K562 (cell line): ENCODE data around the gene KIF26B. TPM values are rescaled to one million over a fixed set of nuclear protein-coding genes. Genes with fewer than 3 reads are reported as not detected.

Experiments used
- BRF1 ChIP-seq: IDR thresholded peaks from 3 replicates; pipeline ENCODE4 v1.6.1; 2011; ENCODE audit warnings: borderline replicate concordance, mild to moderate bottlenecking; ENCODE audit not compliant: insufficient read length; ENCODE audit errors: extremely low read depth
- CBX2 ChIP-seq: fragments of 200-600 bp; sonication (generic); IDR thresholded peaks from one replicate; pipeline ENCODE4 v1.6.1; 2012; ENCODE audit warnings: mild to moderate bottlenecking, low read length, inconsistent platforms; ENCODE audit not compliant: insufficient read depth, poor library complexity, severe bottlenecking
- CHD1 ChIP-seq: fragments of 200-600 bp; sonication (generic); IDR thresholded peaks from one replicate; pipeline ENCODE4 v1.6.1; 2012; ENCODE audit warnings: mild to moderate bottlenecking, moderate library complexity, low read length, inconsistent platforms
- COPS2 ChIP-seq: fragments of 450-650 bp; conservative IDR thresholded peaks from 2 replicates; pipeline ENCODE4 v1.6.1; 2016; ENCODE audit warnings: mild to moderate bottlenecking, moderate library complexity
- EGR1 ChIP-seq: fragments of 450-650 bp; conservative IDR thresholded peaks from 2 replicates; pipeline ENCODE4 v1.6.1; 2017; ENCODE audit warnings: mild to moderate bottlenecking
- ERF ChIP-seq: fragments of 450-650 bp; formaldehyde crosslinking; IDR thresholded peaks from 2 replicates; pipeline ENCODE4 v1.4.0; 2020; ENCODE audit warnings: mild to moderate bottlenecking, mixed read lengths
- ETS2 ChIP-seq: IDR thresholded peaks from 2 replicates; pipeline ENCODE4 v1.6.1; 2016; ENCODE audit warnings: borderline replicate concordance, missing genetic modification characterization, mild to moderate bottlenecking, moderate library complexity, missing compliant biosample characterization; ENCODE audit not compliant: poor library complexity, severe bottlenecking
- EZH2 ChIP-seq: IDR thresholded peaks from 2 replicates; pipeline ENCODE4 v1.6.1; 2012; ENCODE audit warnings: low read depth, mild to moderate bottlenecking, inconsistent platforms, low read length, borderline replicate concordance
- HDAC1 ChIP-seq, 2 experiments: fragments of 450-650 bp; IDR thresholded peaks; 2 replicates each; pipeline ENCODE4 v1.6.1; 2016 to 2017; ENCODE audit warnings: inconsistent platforms in 1 of 2, mild to moderate bottlenecking in 1 of 2, moderate library complexity in 1 of 2
- HDAC6 ChIP-seq: IDR thresholded peaks from 2 replicates; pipeline ENCODE4 v1.6.1; 2012; ENCODE audit warnings: low read depth, mild to moderate bottlenecking, control low read depth, inconsistent platforms, low read length, moderate library complexity
- HMBOX1 ChIP-seq: sonication (generic); IDR thresholded peaks from 2 replicates; pipeline ENCODE4 v1.6.1; 2016
- HNRNPUL1 ChIP-seq: fragments of 200-400 bp; formaldehyde crosslinking; IDR thresholded peaks from 2 replicates; pipeline ENCODE4 v1.6.1; 2017; ENCODE audit warnings: low read length
- MYNN ChIP-seq, 2 experiments: sonication (generic); formaldehyde crosslinking in 1 of 2; IDR thresholded peaks; 2 replicates each; pipeline versions ENCODE4 v1.5.0 to v1.6.1; 2016 to 2020; ENCODE audit warnings: antibody characterized with exemption in 1 of 2, missing genetic modification reagents in 1 of 2
- PTTG1 ChIP-seq: fragments of 450-650 bp; IDR thresholded peaks from 2 replicates; pipeline ENCODE4 v1.6.1; 2016; ENCODE audit warnings: low read depth, mild to moderate bottlenecking, missing genetic modification characterization, missing compliant biosample characterization
- SMC3 ChIP-seq: conservative IDR thresholded peaks from 2 replicates; pipeline ENCODE4 v1.6.1; 2011; ENCODE audit warnings: low read depth, low read length, improper control_type of control experiment; ENCODE audit not compliant: insufficient read depth
- SRSF3 ChIP-seq: fragments of 200-400 bp; formaldehyde crosslinking; IDR thresholded peaks from 2 replicates; pipeline ENCODE4 v1.6.1; 2016; ENCODE audit warnings: mild to moderate bottlenecking, low read length, moderate library complexity; ENCODE audit not compliant: insufficient read depth
- TGIF2 ChIP-seq: sonication (generic); formaldehyde crosslinking; IDR thresholded peaks from 2 replicates; pipeline ENCODE4 v1.8.1; 2022; ENCODE audit warnings: mild to moderate bottlenecking, missing genetic modification reagents, moderate library complexity
- XRCC5 ChIP-seq: fragments of 200-400 bp; formaldehyde crosslinking; IDR thresholded peaks from 2 replicates; pipeline ENCODE4 v1.6.1; 2017; ENCODE audit warnings: low read depth, mild to moderate bottlenecking, low read length
- ZBTB49 ChIP-seq: sonication (generic); formaldehyde crosslinking; IDR thresholded peaks from 2 replicates; pipeline ENCODE4 v1.8.0; 2022; ENCODE audit warnings: missing genetic modification reagents, mild to moderate bottlenecking, borderline replicate concordance
- ZFX ChIP-seq: sonication (generic); formaldehyde crosslinking; IDR thresholded peaks from 2 replicates; pipeline ENCODE4 v1.8.0; 2022; ENCODE audit warnings: mild to moderate bottlenecking, missing genetic modification reagents, moderate library complexity
- ZNF3 ChIP-seq: fragments of 250-450 bp; sonication (Bioruptor Pico); IDR thresholded peaks from 2 replicates; pipeline ENCODE4 v1.5.0; 2021; ENCODE audit warnings: mild to moderate bottlenecking, moderate library complexity
- ZNF316 ChIP-seq: fragments of 450-650 bp; IDR thresholded peaks from 2 replicates; pipeline ENCODE4 v1.6.1; 2016
- ZNF449 ChIP-seq: fragments of 250-450 bp; sonication (Bioruptor Pico); IDR thresholded peaks from 2 replicates; pipeline ENCODE4 v1.8.0; 2022; ENCODE audit warnings: moderate library complexity, mild to moderate bottlenecking, inconsistent platforms
- ZNF655 ChIP-seq: fragments of 250-450 bp; sonication (Bioruptor Pico); IDR thresholded peaks from 2 replicates; pipeline ENCODE4 v1.5.0; 2021
- polyA plus RNA-seq, 8 experiments: library from polyadenylated mRNA; depleted of rRNA in 4 of 8; stranded (reverse) in 5 of 8; unstranded in 3 of 8; fragments of >200 nt; fragmentation: Nextera tagmentation in 2 of 8; fragmentation: Illumina TruSeq in 1 of 8; extraction: Ambion mirVana in 2 of 8; extraction: Trizol in 1 of 8; gene quantifications; 2 replicates each; pipeline versions ENCODE4 v1.2.1 to v1.2.3, GENCODE V29; 2011 to 2014; ENCODE audit warnings: inconsistent platforms in 1 of 8, missing spikeins in 1 of 8
- total RNA-seq, 7 experiments: library from RNA; depleted of rRNA in 6 of 7; stranded (reverse); fragments of >200 nt in 6 of 7; fragmentation: Illumina TruSeq in 2 of 7; extraction: Trizol in 2 of 7; gene quantifications; 2 replicates each; pipeline versions ENCODE4 v1.2.1 to v1.2.3, GENCODE V29; 2011 to 2021; ENCODE audit warnings: low replicate concordance in 1 of 7

Gene KIF26B
- total and polyA plus RNA-seq, 9 of the 15 experiments (the other 6 are each of a cell fraction or from before 2014, with no cell fraction given), result 0.02 to 0.08 (median 0.03) TPM; not detected in 6

GRCh38 chr1:245464290-245464689 is 309.5 kb downstream of the KIF26B start (continued):
- TF ChIP-seq BRF1 (no peak), ZNF655 (no peak), EZH2 (no peak), HDAC6 (no peak), PTTG1 (tag) (no peak), ERF (CRISPR knock-in tag) (no peak), MYNN (IDR thresholded peaks at IDR 0.05) (peak; percentile 17; the same call in 1 of the 2 replicates), MYNN (CRISPR knock-in tag; IDR thresholded peaks at IDR 0.05) (no peak), CHD1 (no peak), HNRNPUL1 (peak; percentile 87; the same call in 1 of the 2 replicates), SMC3 (no peak), ZNF316 (no peak), XRCC5 (no peak), ZFX (no peak), COPS2 (no peak), HMBOX1 (no peak), ZBTB49 (CRISPR knock-in tag) (no peak), CBX2 (no peak), ZNF3 (no peak), SRSF3 (no peak), ETS2 (tag) (no peak), ZNF449 (no peak), TGIF2 (CRISPR knock-in tag) (no peak), EGR1 (peak; percentile 100), HDAC1 (IDR thresholded peaks at IDR 0.05) (0 out of 4 replicates have a peak, but pooled peaks of 1 of the 2 experiments have one; percentile 25)
